HuH-7.5 (cell line): Measurements from ENCODE around the gene DSCAM.

Experiments
- DNase-seq: peaks from one replicate; pipeline ENCODE4 v3.0.0; 2011; ENCODE audit warnings: low spot score

The DSCAM gene

GRCh38 chr21:40647706-40648105 is 199.3 kb downstream of the DSCAM start:
- no peak for DNase-seq

GRCh38 chr21:40646651-40647050 is 200.3 kb downstream of the DSCAM start:
- no peak for DNase-seq

- DNase-seq, result no peak
Measured at GRCh38 chr21:40641042-40641441, 205.9 kb downstream of the DSCAM start.

GRCh38 chr21:40640266-40640789 is 206.6 kb downstream of the DSCAM start:
- DNase-seq, result no peak

GRCh38 chr21:40639616-40640194 is 207.3 kb downstream of the DSCAM start:
- DNase-seq, result no peak

DNA sequence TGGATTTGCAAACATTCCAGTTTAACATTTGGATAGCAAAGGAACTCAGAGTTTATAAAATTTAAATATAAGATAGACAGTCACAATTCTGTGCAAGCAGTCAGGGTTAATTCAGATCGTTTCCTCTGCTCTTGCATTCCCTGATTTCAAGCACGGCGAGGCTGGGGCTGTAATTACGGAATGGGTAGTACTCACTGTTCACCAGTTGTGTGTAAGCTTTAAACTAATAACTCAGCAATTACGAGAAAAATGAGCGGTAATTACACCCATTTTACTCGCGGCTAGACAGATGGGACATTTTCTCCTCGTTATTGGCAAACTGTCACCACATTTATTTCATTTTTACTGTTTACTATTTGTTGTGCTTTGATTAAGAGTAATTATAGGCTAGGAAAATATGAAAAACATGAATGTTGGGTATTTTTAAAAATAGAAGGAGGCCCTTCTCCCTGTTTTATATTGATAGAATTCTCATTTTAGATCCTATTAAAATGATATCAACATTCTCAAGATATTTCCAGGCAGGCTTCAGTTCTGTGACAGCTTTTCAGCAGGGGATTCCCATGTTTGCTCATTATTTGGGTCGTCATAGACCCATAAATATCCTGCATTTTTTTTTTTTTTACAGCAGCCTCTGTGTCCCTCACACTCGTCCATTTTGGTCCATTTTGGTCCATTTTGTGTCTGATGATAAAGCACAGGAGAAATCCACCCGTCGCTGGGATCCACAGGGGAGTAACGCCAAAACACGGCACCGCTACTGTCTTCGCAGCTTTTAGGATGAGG is 208.3 kb downstream of the DSCAM start:
- no peak for DNase-seq

DNA sequence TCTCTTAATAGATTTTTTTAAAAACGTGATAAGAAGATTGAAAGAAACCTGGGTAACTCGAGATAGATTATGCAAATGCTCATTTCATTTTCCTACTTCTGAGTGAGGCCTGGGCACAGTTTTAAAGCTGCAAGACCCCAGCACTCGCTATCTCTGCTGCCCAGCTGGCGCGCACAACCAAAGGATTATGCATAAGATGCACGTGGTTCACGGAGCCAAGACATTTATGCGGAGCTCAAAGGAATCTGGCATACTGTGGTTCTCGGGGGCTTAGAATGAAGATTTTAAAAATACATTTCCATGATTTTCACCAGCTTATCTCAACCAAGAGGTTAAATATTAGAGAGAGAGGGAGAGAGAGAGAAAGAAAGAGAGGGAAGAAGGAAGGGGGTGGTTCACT is 210.9 kb downstream of the DSCAM start:
- DNase-seq, result no peak

DNA sequence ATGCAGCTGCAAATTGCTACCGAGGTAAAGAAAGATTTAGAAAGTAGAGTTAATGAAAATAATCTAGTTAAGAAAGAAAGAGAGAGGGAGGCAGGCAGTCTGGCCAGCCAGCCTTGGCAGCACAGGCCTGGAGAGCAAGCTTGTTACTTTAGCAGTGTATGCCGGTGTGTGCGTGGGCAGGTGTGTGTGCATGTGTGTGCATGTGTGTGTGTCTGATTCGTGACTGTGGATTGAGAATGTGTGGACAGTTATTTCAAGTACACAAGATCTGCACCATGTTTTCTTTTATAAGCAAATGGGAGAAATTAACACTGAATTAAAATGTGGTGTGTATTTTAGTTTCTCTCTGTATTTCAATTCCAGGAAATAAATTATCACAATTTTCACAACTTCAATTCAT is 211.6 kb downstream of the DSCAM start:
- no peak for DNase-seq

- no peak for DNase-seq
Measured at GRCh38 chr21:40634141-40634540, 212.8 kb downstream of the DSCAM start.

DNA sequence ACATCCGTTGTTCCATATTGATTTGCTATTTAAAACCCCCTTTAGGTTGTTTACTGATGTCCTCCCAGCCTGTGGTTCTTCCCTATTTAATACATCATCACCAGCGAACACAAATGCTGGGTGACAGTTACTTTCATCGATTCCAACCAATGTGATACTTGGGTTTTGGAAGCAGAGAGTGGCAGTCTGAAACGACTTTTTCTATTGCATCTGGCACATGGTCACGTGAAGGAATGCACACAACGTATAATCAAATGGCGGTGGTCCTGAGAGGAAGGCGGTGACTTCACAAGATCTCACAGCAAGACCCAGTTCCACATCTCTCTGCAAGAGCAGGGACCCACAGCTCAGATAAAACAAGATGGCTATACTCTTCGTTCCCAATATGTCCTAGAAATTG is 213.9 kb downstream of the DSCAM start:
- DNase-seq, result no peak

DNA sequence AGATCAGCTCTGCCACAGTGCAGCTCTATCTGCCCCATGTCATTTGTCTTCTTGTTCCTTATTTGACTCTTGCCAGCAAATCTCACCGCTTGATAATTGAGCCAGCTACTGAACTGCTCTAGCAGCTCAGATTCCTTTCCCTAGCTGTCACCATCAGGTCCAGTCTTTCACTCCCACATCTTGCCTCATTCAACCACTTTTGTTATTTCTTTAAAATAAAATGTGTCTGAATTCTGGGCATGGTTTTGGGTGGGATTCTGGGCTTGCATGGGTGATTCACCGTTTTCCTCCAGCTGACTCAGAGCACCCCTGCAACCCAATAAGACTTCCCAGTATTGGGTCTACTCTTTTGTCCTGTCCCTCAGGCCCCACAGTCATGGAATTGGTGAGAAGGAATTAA is 215.7 kb downstream of the DSCAM start:
- DNase-seq, result no peak

GRCh38 chr21:40625991-40626390 is 221.0 kb downstream of the DSCAM start:
- no peak for DNase-seq

DNA sequence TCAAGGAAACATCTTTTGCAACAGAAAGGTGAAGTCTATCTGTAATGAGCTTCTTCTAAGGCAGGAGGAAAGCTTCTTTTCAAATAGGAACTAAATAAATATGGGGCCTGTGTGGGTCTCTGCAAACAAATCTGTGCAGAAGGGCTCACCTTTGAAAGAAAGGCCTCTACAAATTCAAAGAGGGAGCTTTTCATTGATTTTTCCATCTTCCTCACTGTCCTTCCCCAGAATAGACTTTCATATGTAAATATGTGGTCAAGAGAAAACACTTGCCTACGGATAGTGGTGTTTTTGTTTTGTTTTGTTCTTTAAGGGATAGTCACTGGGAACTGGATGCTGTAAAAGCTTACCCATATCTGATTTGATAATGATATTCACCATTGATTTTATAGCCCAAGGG is 223.4 kb downstream of the DSCAM start:
- DNase-seq, result no peak

GRCh38 chr21:40622531-40622930 is 224.4 kb downstream of the DSCAM start:
- no peak for DNase-seq

- no peak for DNase-seq
Measured at GRCh38 chr21:40620386-40621145, 226.4 kb downstream of the DSCAM start.

DNA sequence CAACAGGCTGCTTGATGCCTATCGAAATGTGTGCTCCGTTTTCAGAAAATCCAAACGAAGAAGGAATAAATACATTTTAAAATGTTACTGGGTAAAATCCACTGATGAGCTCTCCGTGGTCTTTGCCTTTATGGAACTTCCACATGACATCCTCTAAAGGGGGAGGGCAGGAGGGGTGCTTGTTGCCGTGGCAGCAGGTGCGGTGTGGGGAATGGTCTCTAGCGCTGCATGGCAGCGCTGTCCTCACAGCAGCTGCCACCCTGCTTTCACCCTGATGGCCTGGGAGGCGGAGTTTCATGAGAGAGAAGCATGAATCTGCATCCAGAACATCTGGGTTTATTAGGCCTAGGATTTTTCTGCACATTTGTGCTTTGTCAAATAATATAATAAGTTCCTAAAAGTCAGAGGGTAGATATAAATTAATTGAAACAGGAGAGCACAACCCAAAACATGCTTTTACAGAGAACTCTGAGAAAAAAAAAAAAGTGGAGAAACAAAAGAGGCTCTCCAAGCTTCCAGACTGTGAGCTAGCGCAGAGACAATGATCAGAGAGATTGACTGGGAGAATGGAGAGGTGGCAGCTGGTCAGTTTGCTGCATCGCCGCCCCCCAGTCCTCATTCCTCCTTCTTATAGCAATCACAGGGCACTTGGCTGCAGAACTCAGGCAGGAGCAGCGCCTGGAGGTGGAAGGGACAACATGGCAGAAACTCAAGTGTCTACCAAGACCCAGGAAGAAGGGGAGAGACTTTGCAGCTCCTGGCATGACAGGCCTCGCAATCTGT is 228.6 kb downstream of the DSCAM start:
- DNase-seq, result no peak

DNA sequence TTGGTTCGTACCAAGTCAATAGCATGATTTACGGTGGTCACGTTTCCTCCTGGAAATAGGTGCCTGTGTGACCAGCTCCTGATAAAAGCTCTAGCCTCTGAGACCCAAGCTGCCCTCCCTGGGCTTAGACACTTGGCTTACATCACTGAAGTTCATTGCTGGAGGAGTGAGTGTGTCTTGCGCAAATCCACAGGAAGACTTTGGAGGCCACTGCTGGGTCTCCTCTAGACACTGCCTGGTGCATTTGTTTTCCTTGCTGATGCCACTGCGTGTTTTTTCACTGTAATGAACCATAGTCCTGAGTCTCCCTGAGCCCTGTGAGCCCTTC is 230.6 kb downstream of the DSCAM start:
- no peak for DNase-seq

GRCh38 chr21:40615505-40616376 is 231.2 kb downstream of the DSCAM start:
- no peak for DNase-seq

GRCh38 chr21:40613546-40614030 is 233.4 kb downstream of the DSCAM start:
- no peak for DNase-seq

DNA sequence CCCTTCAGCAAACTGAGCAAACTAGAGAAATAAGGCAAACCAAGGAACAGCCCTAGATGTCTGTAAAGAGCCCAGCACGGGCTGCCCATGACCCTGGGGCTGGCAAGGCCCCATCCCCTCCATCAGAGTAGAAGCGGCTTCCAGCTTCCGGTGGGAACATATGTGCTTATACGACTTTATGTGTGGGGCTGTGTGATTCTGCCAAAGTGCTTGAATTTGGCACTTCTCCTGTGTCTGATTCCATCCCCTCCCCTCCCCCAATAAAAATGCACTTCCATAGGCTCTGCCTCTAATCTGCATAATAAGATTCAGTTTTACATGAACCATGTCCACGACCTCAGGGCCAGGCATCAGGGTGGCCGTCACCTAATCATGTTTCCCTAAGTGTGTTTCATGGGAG is 236.6 kb downstream of the DSCAM start:
- DNase-seq, result no peak

DNA sequence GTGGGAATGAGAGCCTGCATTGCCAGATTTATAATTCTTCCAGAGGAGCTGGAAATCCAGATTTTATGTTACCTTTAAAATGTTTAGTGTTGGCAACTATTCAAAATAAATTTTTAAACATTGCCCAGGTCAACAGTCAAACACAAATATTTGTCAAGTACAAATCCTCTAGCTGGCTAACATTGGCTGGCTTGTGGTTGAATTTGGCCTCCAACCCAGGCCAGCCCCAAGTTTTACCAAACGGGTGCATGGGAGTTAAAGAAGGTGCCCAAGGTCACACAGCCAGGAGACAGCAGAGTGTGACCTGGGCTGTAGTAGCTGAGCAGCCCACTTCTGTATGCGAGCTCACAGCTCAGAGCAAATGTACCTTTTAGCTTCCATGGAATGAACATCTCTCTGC is 240.6 kb downstream of the DSCAM start:
- no peak for DNase-seq
